Posterior cingulate gyrus (tissue), 11 donors: ENCODE measurements around the gene ZNF512B.
A peak's percentile ranks its signal among the peaks of the same experiment; 100 is the strongest.
"Not testable (repeated sequence)": the region's sequence is repeated elsewhere in the genome, so short reads cannot be mapped to it uniquely, and the experiment has no call there.

ENCODE experiments used
- DNase-seq, 10 donors: peaks; one replicate each; pipeline versions ENCODE4 v3.0.0 to v3.0.0-alpha.2; 2020 to 2021; ENCODE audit warnings: mixed read lengths in 3 of 10
- intact Hi-C: fragments of 100-400 bp; cut with DNase I; formaldehyde crosslinking; loops from one replicate; pipeline ENCODE4 v1.15.1; 2023

Gene ZNF512B

GRCh38 chr20:63940472-63941266 is 29.1 kb downstream of the ZNF512B start:
- intact Hi-C loops = no loop called here
- peak in 1 of 10 donors; percentile 85 for DNase-seq

DNA sequence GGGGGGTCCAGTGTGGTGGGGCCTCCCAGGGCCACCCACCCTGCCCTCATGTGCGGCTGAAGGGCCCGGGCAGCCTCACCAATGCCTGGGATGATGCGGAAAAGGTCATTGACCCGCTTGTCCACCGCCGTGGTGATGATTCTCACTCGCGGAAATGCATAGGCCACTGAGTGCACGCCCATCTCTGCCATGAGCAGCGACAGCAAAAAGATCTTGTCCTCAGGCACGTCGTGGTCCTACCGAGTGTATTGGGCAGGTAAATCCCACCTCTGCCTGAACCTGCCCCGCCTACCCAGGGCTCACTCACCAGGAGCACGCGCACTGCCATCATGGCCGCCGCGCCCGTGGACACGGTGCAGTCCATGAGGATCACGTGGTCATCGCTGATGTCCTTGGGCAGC is 29.7 kb downstream of the ZNF512B start:
- DNase-seq = peak in 1 of 10 donors; percentile 2
- intact Hi-C loops = no loop called here

GRCh38 chr20:63939061-63939935 is 30.4 kb downstream of the ZNF512B start:
- DNase-seq = no peak
- intact Hi-C loops = no loop called here

- intact Hi-C loops = no loop called here
- DNase-seq = no peak
These were observed 32.1 kb downstream of the ZNF512B start for GRCh38 chr20:63937596-63937995.

DNA sequence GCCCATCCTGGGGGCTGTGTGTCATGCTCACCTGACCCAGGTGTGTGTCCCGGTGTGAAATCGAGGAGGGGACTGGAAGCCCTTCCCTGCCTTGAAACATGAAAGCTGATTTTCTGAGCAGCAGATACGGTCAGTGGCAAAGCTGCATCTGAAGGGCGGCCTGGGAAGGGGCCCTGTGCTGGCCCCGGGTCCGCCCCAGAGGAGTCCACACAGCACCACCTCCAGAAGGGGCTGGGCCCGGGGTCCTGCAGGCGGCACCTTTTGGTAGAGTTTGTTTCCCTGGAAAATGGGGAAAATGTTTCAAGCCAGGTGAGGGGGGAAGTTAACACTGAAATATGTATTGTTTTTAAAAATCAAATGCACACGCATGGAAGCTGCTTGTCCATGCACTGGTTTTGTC is 34.3 kb downstream of the ZNF512B start:
- intact Hi-C loops = no loop called here

GRCh38 chr20:63934271-63935068 is 35.3 kb downstream of the ZNF512B start:
- intact Hi-C loops = no loop called here
- DNase-seq = peak in 1 of 10 donors; percentile 85

More for the DNA sequence above, 34.3 kb downstream of the ZNF512B start:
- DNase-seq = no peak

- intact Hi-C loops = no loop called here
- peak in 1 of 10 donors; percentile 83 for DNase-seq
These were observed 36.1 kb downstream of the ZNF512B start for GRCh38 chr20:63933646-63934045.

DNA sequence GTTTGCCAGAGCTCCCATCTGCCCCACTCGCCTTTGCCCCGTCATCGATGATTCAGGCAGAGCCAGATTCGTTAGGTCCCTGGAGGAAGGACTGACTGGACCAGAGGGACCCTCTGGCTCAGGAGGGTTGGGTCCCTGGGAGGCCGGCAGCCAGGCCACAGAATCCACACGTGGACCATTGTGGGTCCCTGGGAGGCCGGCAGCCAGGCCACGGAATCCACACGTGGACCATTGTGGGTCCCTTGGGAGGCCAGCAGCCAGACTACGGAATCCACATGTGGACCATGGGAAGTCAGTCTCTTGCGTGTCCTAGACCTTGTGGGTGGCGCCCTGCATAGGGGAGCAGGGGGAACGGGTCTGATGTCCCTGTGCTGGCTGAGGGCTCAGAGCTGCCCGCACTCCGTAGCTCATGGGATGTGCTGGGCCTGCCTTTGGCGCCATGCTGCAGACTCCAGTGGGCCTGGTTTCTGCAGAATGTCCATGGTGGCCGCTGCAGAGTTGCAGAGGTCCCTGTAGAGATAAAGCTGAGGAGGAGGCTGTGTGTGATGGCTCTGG is 37.0 kb downstream of the ZNF512B start:
- intact Hi-C loops = no loop called here
- DNase-seq = no peak

GRCh38 chr20:63931735-63932134 is 38.0 kb downstream of the ZNF512B start:
- intact Hi-C loops = no loop called here
- no peak for DNase-seq

DNA sequence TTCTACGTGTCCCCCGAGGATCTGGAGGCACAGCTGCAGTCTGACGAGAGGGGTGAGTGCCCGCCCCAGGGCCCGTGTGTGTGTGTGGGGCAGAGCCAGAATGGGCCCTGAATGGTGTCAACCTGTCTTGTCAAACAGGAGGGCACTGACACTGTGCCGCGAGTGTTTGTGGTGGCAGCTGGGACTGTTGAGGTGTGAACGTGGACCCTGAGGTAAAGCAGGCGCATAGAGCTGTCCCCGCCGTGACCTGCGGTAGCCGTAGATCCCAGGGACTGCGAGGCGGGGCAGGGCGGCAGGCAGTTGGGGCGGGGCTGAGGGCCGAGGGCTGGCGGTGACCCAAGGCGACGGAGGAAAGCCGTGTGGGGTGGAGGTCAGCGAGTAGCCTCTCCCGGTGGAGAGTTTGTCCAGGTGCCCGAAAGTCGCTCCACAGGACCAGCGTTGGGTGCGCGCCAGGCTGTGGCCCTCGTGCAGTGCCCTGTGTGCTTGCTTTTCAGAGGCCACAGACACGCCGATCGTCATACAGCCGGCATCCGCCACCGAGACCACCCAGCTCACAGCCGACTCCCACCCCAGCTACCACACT is 38.7 kb downstream of the ZNF512B start:
- intact Hi-C loops = no loop called here
- DNase-seq = no peak

GRCh38 chr20:63929473-63929883 is 40.3 kb downstream of the ZNF512B start:
- intact Hi-C loops, DNase-seq: not testable (repeated sequence)

- intact Hi-C loops = no loop called here
- peak in 1 of 10 donors; percentile 83 for DNase-seq
These were observed 40.7 kb downstream of the ZNF512B start for GRCh38 chr20:63929071-63929470.

DNA sequence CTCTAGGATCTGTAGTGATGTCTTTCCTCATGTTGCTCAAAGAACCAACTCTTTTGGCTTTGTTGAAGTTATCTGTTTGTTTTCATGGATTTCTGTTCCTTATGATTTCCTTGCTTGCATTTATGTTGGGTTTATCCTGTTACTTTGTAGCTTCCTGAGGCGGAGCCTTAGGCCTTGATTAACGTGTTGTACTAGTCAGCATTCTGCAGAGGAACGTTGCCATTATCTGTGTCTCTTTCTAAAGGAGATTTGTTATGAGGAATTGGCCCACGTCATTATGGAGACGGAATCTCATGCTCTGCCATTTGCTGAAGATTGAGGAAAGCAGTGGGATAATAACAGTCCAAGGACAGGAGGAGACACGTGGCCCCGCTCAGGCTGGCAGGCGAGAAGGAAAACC is 43.4 kb downstream of the ZNF512B start:
- no peak for DNase-seq
- intact Hi-C loops = no loop called here

GRCh38 chr20:63924241-63924640 is 45.5 kb downstream of the ZNF512B start:
- DNase-seq = no peak
- intact Hi-C loops = no loop called here

GRCh38 chr20:63923651-63924050 is 46.1 kb downstream of the ZNF512B start:
- intact Hi-C loops = no loop called here
- DNase-seq = no peak

- intact Hi-C loops = no loop called here
- DNase-seq = peak in 1 of 10 donors; percentile 61
These were observed 49.5 kb downstream of the ZNF512B start for GRCh38 chr20:63920226-63920625.

DNA sequence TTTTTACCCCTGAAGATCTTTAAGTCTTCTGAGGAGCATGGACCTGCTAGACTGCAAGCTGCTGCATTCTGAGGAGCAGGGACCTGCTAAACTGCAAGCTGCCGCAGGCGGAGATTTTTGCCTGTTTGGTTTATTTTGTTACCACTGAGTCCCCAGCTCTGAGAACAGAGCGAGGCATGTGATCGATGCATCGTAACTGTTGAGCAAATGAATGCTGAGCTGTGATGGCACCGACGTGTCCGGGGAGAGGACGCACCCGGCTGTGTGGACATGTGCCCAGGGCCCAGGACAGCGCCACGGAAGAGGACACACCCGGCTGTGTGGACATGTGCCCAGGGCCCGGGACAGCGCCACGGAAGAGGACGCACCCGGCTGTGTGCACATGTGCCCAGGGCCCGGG is 50.6 kb downstream of the ZNF512B start:
- DNase-seq = peak in 2 of 10 donors; percentile 44 to 87

GRCh38 chr20:63917811-63918210 is 51.9 kb downstream of the ZNF512B start:
- intact Hi-C loops = no loop called here
- DNase-seq = peak in 8 of 10 donors; percentile 69 to 97 (median 88)

More for the DNA sequence above, 50.6 kb downstream of the ZNF512B start:
- intact Hi-C loops = no loop called here

DNA sequence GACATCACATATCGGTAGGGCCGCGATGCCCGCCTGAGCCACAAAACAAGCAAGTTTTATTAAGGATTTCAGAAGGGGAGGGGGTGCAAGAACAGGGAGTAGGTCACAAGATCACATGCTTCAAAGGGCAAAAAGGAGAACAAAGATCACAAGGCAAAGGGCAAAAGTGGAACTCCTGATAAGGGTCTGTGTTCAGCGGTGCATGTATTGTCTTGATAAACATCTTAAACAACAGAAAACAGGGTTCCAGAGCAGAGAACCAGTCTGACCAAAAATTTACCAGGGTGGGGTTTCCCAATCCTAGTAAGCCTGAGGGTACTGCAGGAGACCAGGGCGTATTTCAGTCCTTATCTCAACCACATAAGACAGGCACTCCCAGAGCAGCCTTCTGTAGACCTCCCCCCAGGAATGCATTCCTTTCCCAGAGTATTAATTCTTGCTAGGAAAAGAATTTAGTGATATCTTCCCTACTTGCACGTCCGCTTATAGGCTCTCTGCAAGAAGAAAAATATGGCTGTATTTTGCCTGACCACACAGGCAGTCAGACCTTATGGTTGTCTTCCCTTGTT is 53.3 kb downstream of the ZNF512B start:
- DNase-seq, intact Hi-C loops: not testable (repeated sequence)
